ENCODE measurements around the gene CENPI. TPM values are rescaled to one million over a fixed set of nuclear protein-coding genes. Genes with fewer than 3 reads are reported as not detected.

Gene CENPI
- polyA plus RNA-seq, 1 donor (not counting 4 experiments of a cell fraction or from before 2014, with no cell fraction given) = 10.5 TPM

DNA sequence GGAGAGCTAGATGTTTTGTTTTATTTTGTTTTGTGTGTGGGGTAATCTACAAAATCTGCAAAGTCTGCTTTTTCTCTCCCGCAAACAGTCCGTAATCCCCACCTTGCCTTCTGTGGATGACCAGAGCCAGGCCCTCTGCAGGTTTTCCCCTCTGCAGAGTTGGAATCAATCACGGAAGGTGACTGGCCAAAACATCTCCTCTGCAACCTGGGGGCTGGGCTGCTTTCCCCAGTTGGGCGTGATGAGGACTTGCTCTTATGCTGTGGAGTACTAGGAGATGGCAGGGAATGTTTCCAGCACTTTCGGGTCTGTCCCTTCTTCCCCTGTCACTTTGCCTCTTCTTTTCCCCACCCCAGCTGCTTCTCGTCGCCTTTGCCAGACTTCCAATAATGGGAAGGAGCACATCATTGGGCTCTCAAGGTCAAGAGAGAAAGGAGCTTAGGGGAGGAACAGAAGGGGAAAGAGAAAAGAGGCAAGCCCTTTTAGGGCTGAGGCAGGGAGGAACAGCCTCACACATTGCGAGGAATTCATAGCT, 18.2 kb upstream of the CENPI start:
- Histone ChIP-seq H4K20me1 (ENCODE audit: control insufficient read depth, extremely low read depth, insufficient read depth, low read length) (no peaks in the 10 kb centered on the region), H2AFZ (ENCODE audit: control insufficient read depth, low read length) (no peak overlapping the region), H3K9me3 (ENCODE audit: control insufficient read depth, low read depth, low read length) (no peaks in the 10 kb centered on the region), H3K4me2 (ENCODE audit: control insufficient read depth, extremely low read depth, insufficient read depth, low read depth, low read length) (no peak overlapping the region), H3K9ac (ENCODE audit: control insufficient read depth, extremely low read depth, insufficient read depth, low read length) (no peak overlapping the region), H3K9me1 (ENCODE audit: control insufficient read depth, extremely low read depth, insufficient read depth, low read length) (no peaks in the 10 kb centered on the region), H3K27me3 (ENCODE audit: control insufficient read depth, extremely low read depth, insufficient read depth, low read length) (no peaks in the 10 kb centered on the region), H3K4me3 (ENCODE audit: control insufficient read depth in 2 of 3, extremely low read depth in 1 of 3, insufficient read depth in 2 of 3, low read depth in 1 of 3, low read length in 3 of 3) (no peak overlapping the region), H3K36me3 (ENCODE audit: control insufficient read depth in 2 of 2, extremely low read depth in 1 of 2, insufficient read depth in 2 of 2, low read length in 2 of 2) (no peaks in the 10 kb centered on the region), H3K27ac (ENCODE audit: control insufficient read depth, insufficient read depth, low read length) (no peak overlapping the region), H3K79me2 (ENCODE audit: control insufficient read depth, insufficient read depth, low read length) (no peaks in the 10 kb centered on the region), H3K4me1 (ENCODE audit: control insufficient read depth, extremely low read depth, insufficient read depth, low read length) (no peaks in the 10 kb centered on the region)
- dilution Hi-C loops (cut with MboI; ENCODE audit: extremely low pct_ligation_motif_present, low sequenced_read_pairs) = no loop called here
- DNase-seq (ENCODE audit: low read depth, low spot score) = no peak
- TF ChIP-seq, protein P1, sequence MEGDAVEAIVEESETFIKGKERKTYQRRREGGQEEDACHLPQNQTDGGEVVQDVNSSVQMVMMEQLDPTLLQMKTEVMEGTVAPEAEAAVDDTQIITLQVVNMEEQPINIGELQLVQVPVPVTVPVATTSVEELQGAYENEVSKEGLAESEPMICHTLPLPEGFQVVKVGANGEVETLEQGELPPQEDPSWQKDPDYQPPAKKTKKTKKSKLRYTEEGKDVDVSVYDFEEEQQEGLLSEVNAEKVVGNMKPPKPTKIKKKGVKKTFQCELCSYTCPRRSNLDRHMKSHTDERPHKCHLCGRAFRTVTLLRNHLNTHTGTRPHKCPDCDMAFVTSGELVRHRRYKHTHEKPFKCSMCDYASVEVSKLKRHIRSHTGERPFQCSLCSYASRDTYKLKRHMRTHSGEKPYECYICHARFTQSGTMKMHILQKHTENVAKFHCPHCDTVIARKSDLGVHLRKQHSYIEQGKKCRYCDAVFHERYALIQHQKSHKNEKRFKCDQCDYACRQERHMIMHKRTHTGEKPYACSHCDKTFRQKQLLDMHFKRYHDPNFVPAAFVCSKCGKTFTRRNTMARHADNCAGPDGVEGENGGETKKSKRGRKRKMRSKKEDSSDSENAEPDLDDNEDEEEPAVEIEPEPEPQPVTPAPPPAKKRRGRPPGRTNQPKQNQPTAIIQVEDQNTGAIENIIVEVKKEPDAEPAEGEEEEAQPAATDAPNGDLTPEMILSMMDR (optimal IDR thresholded peaks at IDR 0.05 in 1 of 3, IDR thresholded peaks at IDR 0.05 in 1 of 3, conservative IDR thresholded peaks at IDR 0.05 in 1 of 3; ENCODE audit: extremely low read depth in 1 of 3, insufficient read depth in 2 of 3, low read length in 3 of 3) = no peak
- TF ChIP-seq EZH2 (IDR thresholded peaks at IDR 0.05; ENCODE audit: low read length) = no peak
- FAIRE-seq = no peak

DNA sequence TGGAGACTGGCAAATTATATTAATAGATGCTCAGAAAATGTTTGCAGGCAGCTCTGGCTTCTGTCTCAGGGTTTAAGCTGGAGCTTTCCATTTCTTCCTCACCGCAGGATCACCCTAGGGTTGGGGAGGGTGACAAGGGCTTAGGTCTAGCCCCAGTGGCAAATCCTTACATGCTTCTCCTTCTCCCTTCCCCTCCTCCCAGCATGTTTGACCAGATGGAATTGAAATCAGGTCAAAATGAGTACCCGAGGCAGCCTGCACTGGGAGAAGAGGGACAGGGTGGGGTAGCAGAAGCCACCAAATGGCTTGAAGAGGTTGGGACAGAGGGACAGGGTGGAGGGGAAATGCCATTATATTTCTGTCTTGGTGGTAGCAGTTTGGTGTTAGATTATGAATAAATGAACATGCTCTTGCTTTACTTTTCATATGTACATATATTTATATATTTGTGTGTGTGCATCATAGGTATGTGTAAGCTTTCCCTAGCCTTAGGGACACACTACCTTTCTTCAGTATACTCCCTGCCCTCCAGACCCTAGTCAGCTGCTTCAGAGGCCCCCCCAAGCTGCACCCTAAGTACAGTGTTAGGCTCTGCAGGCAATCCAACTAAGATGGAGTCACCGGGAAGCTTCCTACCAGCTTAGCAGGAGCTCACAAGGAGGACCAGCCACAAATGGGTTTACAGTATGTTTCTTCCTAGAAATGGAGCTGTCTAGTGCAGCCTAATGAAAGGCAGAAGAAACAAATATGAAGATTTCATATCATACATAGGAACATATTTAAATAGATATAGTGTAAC, 17.5 kb upstream of the CENPI start:
- Histone ChIP-seq H3K4me3 (ENCODE audit: control insufficient read depth in 2 of 3, extremely low read depth in 1 of 3, insufficient read depth in 2 of 3, low read depth in 1 of 3, low read length in 3 of 3) (no peak overlapping the region), H3K36me3 (ENCODE audit: control insufficient read depth in 2 of 2, extremely low read depth in 1 of 2, insufficient read depth in 2 of 2, low read length in 2 of 2) (no peaks in the 10 kb centered on the region), H3K4me1 (ENCODE audit: control insufficient read depth, extremely low read depth, insufficient read depth, low read length) (no peaks in the 10 kb centered on the region), H3K79me2 (ENCODE audit: control insufficient read depth, insufficient read depth, low read length) (no peaks in the 10 kb centered on the region), H3K9me1 (ENCODE audit: control insufficient read depth, extremely low read depth, insufficient read depth, low read length) (no peaks in the 10 kb centered on the region), H3K27ac (ENCODE audit: control insufficient read depth, insufficient read depth, low read length) (no peak overlapping the region), H3K27me3 (ENCODE audit: control insufficient read depth, extremely low read depth, insufficient read depth, low read length) (no peaks in the 10 kb centered on the region), H2AFZ (ENCODE audit: control insufficient read depth, low read length) (no peak overlapping the region), H4K20me1 (ENCODE audit: control insufficient read depth, extremely low read depth, insufficient read depth, low read length) (no peaks in the 10 kb centered on the region), H3K9me3 (ENCODE audit: control insufficient read depth, low read depth, low read length) (no peaks in the 10 kb centered on the region), H3K4me2 (ENCODE audit: control insufficient read depth, extremely low read depth, insufficient read depth, low read depth, low read length) (no peak overlapping the region), H3K9ac (ENCODE audit: control insufficient read depth, extremely low read depth, insufficient read depth, low read length) (no peak overlapping the region)
- dilution Hi-C loops (cut with MboI; ENCODE audit: extremely low pct_ligation_motif_present, low sequenced_read_pairs) = no loop called here
- TF ChIP-seq EZH2 (IDR thresholded peaks at IDR 0.05; ENCODE audit: low read length) = no peak
- TF ChIP-seq, protein P1 (optimal IDR thresholded peaks at IDR 0.05 in 1 of 3, IDR thresholded peaks at IDR 0.05 in 1 of 3, conservative IDR thresholded peaks at IDR 0.05 in 1 of 3; ENCODE audit: extremely low read depth in 1 of 3, insufficient read depth in 2 of 3, low read length in 3 of 3) = no peak
- DNase-seq (ENCODE audit: low read depth, low spot score) = no peak
- no peak for FAIRE-seq

All from keratinocyte (primary cell).